Stimulated activated CD4-positive, alpha-beta T cell treated with anti-CD3 and anti-CD28 coated beads, Interleukin-4, amount 100 ng/mL, for 1 hour (primary cell): ENCODE results near the gene PHF8.

Experiments
- DNase-seq: peaks from one replicate; pipeline ENCODE4 v3.0.0-alpha.2; 2020

Gene PHF8

GRCh38 chrX:54044126-54044876 lies at the start of gene PHF8:
PHF8 (minus strand) TSS chrX:54044473; CDS start chrX:54042728, 1,745 bp downstream.
- peak; percentile 93 for DNase-seq

GRCh38 chrX:54093571-54093970 lies 49.3 kb upstream of the PHF8 start:
- no peak for DNase-seq

GRCh38 chrX:54093159-54093558 lies 48.9 kb upstream of the PHF8 start:
- no peak for DNase-seq

GRCh38 chrX:54090880-54091279 lies 46.6 kb upstream of the PHF8 start:
- DNase-seq: no peak

- no peak for DNase-seq
Measured at GRCh38 chrX:54089191-54089590, 44.9 kb upstream of the PHF8 start.

GRCh38 chrX:54087661-54088060 lies 43.4 kb upstream of the PHF8 start:
- DNase-seq: no peak

- no peak for DNase-seq
Measured at GRCh38 chrX:54085666-54086065, 41.4 kb upstream of the PHF8 start.

- no peak for DNase-seq
Measured at GRCh38 chrX:54076903-54077302, 32.6 kb upstream of the PHF8 start.

- DNase-seq: no peak
Measured at GRCh38 chrX:54074826-54075225, 30.6 kb upstream of the PHF8 start.

- no peak for DNase-seq
Measured at GRCh38 chrX:54067766-54068165, 23.5 kb upstream of the PHF8 start.

- no peak for DNase-seq
Measured at GRCh38 chrX:54066841-54067240, 22.6 kb upstream of the PHF8 start.

- DNase-seq: no peak
Measured at GRCh38 chrX:54064564-54064963, 20.3 kb upstream of the PHF8 start.

GRCh38 chrX:54063361-54063760 lies 19.1 kb upstream of the PHF8 start:
- no peak for DNase-seq

- no peak for DNase-seq
Measured at GRCh38 chrX:54049801-54050200, 5.5 kb upstream of the PHF8 start.

- DNase-seq: no peak
Measured at GRCh38 chrX:54048412-54048811, 4.1 kb upstream of the PHF8 start.

- no peak for DNase-seq
Measured at GRCh38 chrX:54045563-54046228, 1.4 kb upstream of the PHF8 start.

GRCh38 chrX:54044877-54045338 lies 635 bp upstream of the PHF8 start:
- no peak for DNase-seq

GRCh38 chrX:54043541-54044125 lies 640 bp downstream of the PHF8 start:
- peak; percentile 43 for DNase-seq

- DNase-seq: no peak
Measured at GRCh38 chrX:54043056-54043455, 1.2 kb downstream of the PHF8 start.

- peak; percentile 37 for DNase-seq
Measured at GRCh38 chrX:54042609-54043021, 1.7 kb downstream of the PHF8 start.

GRCh38 chrX:54030329-54030728 lies 13.9 kb downstream of the PHF8 start:
- DNase-seq: no peak

GRCh38 chrX:54029529-54030143 lies 14.6 kb downstream of the PHF8 start:
- DNase-seq: no peak

- no peak for DNase-seq
Measured at GRCh38 chrX:54024350-54024749, 19.9 kb downstream of the PHF8 start.
